SK-N-DZ (cell line): Measurements from ENCODE around the gene PTCD3.

Experiments
- DNase-seq: peaks from one replicate; pipeline ENCODE4 v3.0.0-alpha.2; 2015; ENCODE audit warnings: low spot score
- small RNA-seq, 2 experiments: library from RNA; depleted of rRNA; stranded (forward); fragments of <200 nt; gene quantifications; one replicate each; pipeline ENCODE3, GENCODE V24; 2014

Gene PTCD3

DNA sequence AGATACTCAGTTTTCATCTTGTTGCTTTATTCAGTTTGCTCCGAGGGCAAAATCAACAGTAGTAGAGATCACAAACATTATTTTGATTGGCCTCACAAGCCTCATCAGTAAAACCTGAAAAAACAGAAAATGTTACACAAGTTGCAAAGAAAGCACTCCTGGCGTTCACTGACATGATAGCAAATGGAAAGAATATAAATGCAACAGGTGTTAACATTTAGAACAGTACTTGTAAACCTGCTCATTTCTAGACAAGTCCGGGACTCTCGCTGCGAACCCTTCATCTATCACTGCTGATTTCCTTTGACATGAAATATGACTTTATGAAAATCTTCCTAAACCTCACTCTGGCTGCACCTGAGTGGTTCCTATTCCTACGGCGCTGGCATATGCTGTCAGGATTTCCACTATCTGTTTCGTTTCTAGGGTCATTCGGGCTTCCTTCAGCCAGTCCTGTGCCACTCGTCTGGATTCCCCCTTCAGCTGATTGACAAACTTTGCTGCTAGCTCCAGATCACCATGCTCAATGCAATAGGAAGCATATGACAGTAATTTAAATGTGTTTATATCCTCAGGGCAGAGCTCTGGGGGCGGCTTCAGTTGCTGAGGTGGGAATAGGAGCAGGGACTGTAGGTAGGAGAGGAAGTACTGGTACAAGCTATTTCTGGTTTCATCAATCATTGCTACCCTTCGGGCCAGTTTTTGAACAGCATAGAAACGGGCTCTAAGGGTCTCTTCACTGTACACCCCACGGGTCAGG is 38.1 kb downstream of the PTCD3 start:
- DNase-seq: no peak

DNA sequence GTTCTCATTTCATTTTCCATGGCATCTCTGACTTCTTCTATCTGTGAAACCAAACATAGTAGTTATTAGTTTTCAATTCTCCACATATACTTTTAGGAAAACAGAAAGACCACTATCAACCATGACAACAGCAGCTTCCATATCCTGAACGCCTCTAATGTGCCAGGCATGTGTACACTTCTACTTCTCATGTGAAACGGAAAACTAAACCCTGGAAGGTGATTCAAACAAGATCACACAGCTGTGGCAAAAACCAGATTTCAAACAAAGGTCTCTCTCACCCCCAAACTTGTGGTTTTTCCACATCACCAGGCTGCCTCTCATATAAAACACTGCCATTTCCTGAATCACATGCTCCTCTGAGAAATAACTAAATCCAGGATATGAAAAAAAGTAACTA is 41.8 kb downstream of the PTCD3 start:
- no peak for DNase-seq

DNA sequence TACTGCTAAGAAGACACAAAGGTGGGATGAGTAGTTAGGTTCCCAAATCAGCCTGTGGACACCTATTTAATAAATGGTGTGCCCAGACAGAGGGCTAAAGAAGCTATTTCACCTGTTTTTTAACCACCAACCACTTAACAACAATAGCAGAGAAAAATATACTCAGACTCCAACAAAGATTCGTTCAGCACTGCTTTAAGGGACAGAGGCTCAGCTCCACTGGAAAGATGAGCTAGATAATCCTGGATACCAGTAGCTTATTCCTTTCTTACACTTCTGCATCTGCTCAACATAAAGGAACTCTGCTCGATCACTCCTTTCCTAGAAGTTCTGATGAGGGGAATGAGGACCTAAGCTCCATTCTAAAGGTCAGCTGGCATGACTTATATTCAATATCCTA is 44.5 kb downstream of the PTCD3 start:
- no peak for DNase-seq

DNA sequence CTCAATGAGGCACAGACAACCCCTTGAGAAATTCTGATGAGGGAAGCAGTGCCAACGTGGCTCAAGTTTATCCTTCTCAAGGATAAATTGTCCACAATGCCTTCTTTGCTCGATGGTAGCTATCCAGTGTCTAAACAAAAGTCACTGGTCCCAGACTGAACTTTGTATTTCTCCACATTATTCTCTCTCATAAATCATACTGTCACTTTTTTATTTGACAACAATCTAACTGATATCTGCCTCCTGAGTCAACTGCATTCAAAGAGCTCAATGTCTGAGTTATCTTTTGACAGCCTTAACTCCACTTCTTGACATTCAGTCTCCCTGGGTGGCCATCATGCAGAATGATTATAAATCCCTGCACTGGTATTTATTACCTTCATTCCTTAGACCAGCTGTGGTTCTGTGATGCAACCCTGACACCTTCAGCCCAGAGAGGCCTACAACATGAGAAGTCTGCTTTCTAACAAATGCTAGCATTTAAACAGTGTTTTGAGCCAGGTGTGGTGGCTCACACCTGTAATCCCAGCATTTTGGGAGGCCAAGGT is 51.0 kb downstream of the PTCD3 start:
- DNase-seq: no peak

DNA sequence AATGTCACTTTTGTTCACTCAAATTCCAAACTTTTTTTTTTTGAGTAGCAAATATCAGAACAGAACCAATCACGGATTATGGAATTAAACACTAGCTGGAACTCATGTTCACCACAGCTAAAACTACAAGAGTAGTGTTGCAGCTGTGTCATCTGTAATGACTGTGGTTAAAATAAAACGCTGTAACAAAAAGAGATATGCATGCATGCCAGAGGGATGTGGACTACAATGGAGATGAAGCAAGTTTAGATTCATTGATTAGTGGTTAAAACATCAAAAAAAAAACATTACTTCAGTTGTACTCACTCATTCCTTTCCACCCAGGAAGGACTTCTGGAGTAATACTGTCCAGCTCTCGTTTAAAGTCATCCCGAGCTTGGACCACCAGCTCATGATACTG is 52.3 kb downstream of the PTCD3 start:
- DNase-seq: no peak

DNA sequence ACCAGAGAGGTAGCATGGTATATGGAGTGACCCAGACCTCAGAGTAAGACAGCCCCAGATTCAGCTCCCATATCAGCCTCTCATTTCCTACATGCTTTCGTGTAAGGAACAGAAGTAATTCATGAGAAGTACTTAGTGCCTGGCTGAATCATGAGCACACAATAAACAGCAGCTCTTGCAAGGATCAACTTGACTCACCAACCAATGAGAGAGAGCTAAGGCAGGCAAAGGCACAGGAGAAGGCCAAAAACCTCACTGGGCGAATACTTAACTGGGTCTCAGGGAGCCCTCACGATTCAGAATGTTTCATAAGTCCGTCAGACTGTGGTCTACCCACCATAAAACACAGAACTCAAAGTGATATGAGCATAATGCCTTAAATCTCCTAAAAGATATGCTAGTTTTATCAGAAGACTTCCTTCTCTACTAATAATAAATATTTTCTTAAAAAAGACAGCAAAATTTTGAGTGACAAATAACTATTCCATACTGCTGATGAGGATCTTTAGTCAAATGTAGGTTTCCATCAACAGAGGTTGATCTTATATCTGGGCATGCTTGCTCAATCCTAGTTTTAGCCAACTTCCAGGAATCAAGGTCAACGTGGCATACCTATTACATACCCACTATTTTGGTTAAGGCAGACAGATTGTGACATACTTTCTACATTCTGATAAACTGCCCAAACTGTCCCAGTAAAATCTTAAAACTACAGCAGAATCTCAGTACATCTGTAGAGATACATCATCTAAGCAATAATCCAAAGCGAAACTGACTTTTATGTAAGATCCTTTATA is 54.3 kb downstream of the PTCD3 start:
- no peak for DNase-seq

DNA sequence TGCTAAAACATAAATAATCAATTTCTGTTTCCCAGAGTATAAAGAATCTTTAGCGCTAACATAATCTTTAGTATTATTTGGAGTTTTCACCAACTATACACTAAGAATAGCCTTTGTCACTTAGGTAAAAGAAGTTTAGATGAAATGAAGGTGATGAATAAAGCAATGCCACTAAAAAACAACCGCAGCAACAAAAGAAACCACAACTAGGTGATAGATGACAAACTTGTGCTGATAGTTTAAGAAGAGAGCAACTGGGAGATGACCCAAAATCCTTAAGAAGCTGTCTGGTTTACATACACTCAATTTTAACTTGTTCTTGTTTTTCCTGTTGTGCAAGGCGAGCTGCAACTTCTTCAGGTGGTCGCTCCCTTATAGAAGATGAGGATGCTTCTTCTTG is 64.4 kb downstream of the PTCD3 start:
- DNase-seq: no peak

DNA sequence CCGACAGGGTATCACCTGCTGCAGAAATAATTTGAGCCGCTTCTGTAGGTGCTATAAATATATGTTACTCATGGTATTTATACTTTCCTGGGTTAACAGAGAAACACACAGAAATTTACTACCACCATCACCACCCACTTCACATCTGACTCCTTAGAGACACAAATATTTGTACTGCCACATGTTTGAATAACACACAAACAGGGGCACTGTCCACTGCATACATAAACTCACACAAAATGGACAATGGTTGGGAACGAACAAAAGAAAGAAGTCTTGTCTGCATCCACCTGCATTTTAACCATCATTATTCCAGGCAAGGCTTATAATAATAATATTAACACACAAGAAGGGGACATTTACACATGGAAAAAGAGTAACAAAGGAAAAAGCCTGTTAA is 65.3 kb downstream of the PTCD3 start:
- DNase-seq: no peak

DNA sequence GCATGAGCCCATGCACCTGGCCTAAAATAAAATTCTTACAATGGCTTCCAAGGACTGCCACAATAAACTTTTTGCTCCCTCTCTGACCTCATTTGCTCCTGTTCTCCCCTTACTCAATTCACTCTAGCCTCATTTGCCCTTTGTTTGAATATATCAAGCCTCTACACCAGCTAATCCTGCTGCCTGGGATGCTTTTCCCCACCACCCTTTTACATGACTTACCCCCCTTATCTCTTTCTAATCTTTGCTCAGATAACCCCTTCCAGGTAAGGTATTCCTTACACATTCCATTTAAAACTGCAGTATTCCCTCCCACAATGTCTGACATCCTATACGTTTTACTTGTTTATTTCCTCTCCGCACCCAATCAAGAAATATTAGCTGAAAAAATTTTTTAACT is 66.6 kb downstream of the PTCD3 start:
- no peak for DNase-seq

DNA sequence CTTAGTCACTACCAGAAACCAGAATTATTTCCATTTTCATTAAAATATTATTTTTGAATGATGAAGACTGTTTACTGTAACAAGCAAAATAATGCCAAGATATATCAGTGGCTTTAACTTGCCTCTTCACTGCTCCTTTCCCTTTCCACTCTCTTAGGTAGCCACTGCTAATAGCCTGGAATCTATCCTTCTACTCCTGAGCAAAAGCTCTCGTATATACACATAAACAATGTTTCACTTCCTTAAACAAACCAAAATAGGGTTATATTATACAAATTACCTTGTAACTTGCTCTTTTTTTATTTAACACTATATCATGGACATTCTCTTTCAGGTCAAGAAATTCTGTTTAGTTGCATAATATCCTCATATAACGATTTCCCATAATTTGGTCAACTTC is 68.4 kb downstream of the PTCD3 start:
- no peak for DNase-seq

DNA sequence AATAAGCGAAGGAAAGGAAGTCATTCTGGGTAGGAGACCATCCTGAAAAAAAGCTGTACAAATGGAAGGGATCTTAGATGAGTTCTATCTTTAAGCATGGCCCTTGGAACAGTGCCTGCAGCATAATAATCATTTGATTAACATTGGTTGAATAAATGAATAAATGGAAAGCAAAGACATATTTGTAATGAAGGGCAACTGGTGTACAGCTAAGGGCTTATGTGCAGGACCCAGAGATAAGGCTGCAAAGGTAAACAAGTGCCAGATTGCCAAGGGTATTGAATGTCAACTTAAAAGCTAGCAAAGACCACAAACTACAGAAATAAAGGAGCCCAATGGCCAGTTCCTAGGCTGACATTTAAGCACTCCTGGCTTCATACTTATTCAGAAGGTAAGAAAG is 69.8 kb downstream of the PTCD3 start:
- no peak for DNase-seq

DNA sequence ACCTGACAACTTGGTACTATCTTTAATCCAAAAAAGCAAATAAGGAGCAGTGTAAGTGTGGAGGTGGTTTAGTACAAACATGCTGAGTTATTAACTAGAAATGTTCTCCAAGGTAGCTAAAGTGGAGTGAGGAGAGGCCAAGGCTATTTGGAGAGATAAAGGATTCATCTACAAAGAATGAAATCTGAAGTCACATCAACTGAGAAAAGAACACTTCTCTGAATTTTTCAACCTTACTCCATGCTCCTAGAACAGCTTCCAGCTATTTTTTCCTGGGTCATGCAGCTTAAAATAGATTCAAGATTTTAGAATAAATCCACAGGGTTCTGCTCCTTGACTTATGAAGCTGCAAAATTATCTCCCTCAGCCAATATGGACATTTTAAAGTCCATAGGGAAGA is 70.6 kb downstream of the PTCD3 start:
- no peak for DNase-seq

DNA sequence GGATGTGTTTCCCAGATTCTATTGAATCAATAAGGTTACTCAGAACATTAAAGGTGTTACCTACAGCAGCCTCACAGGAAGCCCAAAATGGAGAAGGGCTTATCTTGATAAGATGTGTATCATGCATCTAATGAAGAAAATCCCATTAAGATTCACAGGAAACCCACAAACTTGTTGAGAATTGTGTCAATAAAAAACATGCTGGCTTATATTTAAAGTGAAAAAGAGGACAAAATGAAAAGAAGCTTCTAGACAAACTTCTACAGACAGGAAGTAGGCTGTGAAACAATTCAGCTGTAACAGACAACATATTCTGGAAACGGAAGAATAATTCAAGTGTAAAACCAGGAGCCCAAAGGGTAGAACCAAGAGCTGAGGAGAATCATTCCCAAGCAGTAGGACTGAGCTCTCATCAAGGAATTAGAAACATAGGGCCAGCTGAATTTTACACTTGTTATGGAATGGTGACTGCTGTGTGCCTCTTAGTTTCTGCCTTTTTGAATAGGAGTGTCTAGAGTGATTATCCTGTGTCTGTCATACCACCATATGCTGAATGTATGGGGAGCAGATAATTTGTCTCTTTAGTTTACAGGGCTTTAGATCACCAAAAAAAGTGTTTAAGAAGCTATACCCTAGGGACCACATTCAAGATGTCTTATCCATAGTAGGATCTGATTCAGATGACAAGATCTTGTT is 79.6 kb downstream of the PTCD3 start:
- no peak for DNase-seq

DNA sequence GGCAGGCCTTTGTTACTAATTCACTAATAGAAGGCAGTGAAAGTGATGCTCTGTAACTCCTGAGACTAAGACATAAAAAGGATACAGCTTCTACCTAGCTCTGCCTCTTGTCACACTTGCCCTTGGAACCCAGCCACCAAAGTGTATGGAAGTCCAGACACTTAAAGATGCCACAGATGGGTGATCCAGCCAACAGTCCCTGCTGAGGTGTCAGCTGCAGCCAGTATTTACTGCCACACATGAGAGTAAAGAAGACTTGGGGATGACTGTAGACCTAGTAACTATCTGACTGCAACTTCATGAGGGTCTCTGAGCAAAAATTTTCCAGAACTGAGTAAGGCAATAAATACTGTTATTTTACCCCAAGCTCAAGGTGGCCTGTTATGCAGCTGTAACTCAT is 80.4 kb downstream of the PTCD3 start:
- DNase-seq: no peak

DNA sequence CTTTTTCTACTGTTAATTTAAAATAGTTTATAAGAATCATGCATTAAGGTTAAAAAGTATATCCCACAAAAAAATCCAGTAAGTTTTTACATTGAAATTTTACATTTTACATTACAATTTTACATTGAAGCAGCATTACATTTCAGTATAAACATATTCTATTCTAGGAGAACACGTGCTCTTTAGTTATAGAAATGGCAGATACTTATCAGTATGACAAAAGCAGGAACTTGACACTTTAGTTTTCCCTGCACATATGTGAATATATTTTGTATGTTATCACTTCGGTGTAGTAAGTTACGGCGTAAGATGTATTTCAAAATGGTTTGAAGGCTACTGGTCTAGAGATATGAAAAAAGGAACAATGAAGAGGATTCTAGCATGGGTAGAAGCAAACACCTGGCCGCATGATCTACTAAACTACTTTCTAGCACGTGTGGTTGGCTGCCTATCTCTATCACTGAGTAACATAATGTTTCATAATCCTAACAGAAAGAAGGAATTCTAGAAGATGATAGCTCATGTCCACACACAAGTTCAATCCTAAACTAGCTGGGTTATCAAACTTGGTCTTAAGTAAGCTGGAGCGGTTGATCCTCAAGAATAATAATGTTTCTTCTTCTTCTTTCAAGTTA is 83.9 kb downstream of the PTCD3 start:
- DNase-seq: no peak

Small RNA genes lying within 50 kb of the gene (small RNA-seq; reads per million reads assigned to genes)
- gene RF00019 (0 reads per million in 2 experiments), gene SNORD94 (201 to 511 reads per million in 2 experiments)
